Measurements from ENCODE around the gene MCAT. TPM values are rescaled to one million over a fixed set of nuclear protein-coding genes. Genes with fewer than 3 reads are reported as not detected.
"Not testable (repeated sequence)": the region's sequence is repeated elsewhere in the genome, so short reads cannot be mapped to it uniquely, and the experiment has no call there.

The MCAT gene
- total RNA-seq, 1 donor: 13.8 TPM

GRCh38 chr22:43148581-43148980 lies 5.4 kb upstream of the MCAT start:
- TF ChIP-seq CTCF (IDR thresholded peaks at IDR 0.05; ENCODE audit: insufficient read depth, low read depth, low read length): no peak
- H3K4me3 ChIP-seq (ENCODE audit: low read depth, low read length): no peak overlapping the region
- DNase-seq (ENCODE audit: low read depth): no peak

- DNase-seq (ENCODE audit: low read depth): no peak
- H3K4me3 ChIP-seq (ENCODE audit: low read depth, low read length): no peak overlapping the region
- no peak for TF ChIP-seq CTCF (IDR thresholded peaks at IDR 0.05; ENCODE audit: insufficient read depth, low read depth, low read length)
These were observed 4.6 kb upstream of the MCAT start for GRCh38 chr22:43147821-43148220.

- not testable (repeated sequence) for H3K4me3 ChIP-seq (ENCODE audit: low read depth, low read length); DNase-seq (ENCODE audit: low read depth)
These were observed 3.1 kb upstream of the MCAT start for GRCh38 chr22:43146332-43146731.

GRCh38 chr22:43145371-43145770 lies 2.2 kb upstream of the MCAT start:
- H3K4me3 ChIP-seq (ENCODE audit: low read depth, low read length); DNase-seq (ENCODE audit: low read depth): not testable (repeated sequence)

- no peak for TF ChIP-seq CTCF (IDR thresholded peaks at IDR 0.05; ENCODE audit: insufficient read depth, low read depth, low read length)
- DNase-seq (ENCODE audit: low read depth): no peak
- H3K4me3 ChIP-seq (ENCODE audit: low read depth, low read length): no peak overlapping the region
These were observed 1.8 kb upstream of the MCAT start for GRCh38 chr22:43144949-43145348.

- no peak for DNase-seq (ENCODE audit: low read depth)
- no peak for TF ChIP-seq CTCF (IDR thresholded peaks at IDR 0.05; ENCODE audit: insufficient read depth, low read depth, low read length)
- no peak overlapping the region for H3K4me3 ChIP-seq (ENCODE audit: low read depth, low read length)
These were observed 6.4 kb downstream of the MCAT start for GRCh38 chr22:43136801-43137200.

GRCh38 chr22:43136255-43136654 lies 6.9 kb downstream of the MCAT start:
- H3K4me3 ChIP-seq (ENCODE audit: low read depth, low read length): no peak overlapping the region
- DNase-seq (ENCODE audit: low read depth): peak; percentile 34
- TF ChIP-seq CTCF (IDR thresholded peaks at IDR 0.05; ENCODE audit: insufficient read depth, low read depth, low read length): peak; percentile 74

GRCh38 chr22:43135565-43135964 lies 7.6 kb downstream of the MCAT start:
- TF ChIP-seq CTCF (IDR thresholded peaks at IDR 0.05; ENCODE audit: insufficient read depth, low read depth, low read length): no peak
- no peak overlapping the region for H3K4me3 ChIP-seq (ENCODE audit: low read depth, low read length)
- DNase-seq (ENCODE audit: low read depth): no peak

Measured in fibroblast of villous mesenchyme (primary cell).